ENCODE results near the gene LRRC63. TPM values are rescaled to one million over a fixed set of nuclear protein-coding genes. Genes with fewer than 3 reads are reported as not detected.
"Not testable (repeated sequence)": the region's sequence is repeated elsewhere in the genome, so short reads cannot be mapped to it uniquely, and the experiment has no call there.

Gene LRRC63
- total and polyA plus RNA-seq, 7 donors: 0.03 to 0.04 TPM; not detected in 5

- no peak for TF ChIP-seq CTCF (IDR thresholded peaks at IDR 0.05)
- 74 to 80% (median 79%) methylated on average over 6 of the region's 6 CpGs for WGBS, 3 donors
- ATAC-seq (no peak), DNase-seq (no peak)
- intact Hi-C loops (cut with DNase I): no loop called here
- H3K36me3 ChIP-seq (ENCODE audit: insufficient read depth in 1 of 2, low read depth in 1 of 2): no peaks in the 10 kb centered on the region
- no peaks in the 10 kb centered on the region for H3K27me3 ChIP-seq (ENCODE audit: insufficient read depth in 3 of 3, low read length in 2 of 3)
- no peaks in the 10 kb centered on the region for H3K9me3 ChIP-seq
- no peak overlapping the region for H3K4me3 ChIP-seq
- H3K27ac ChIP-seq: no peak overlapping the region
- no peaks in the 10 kb centered on the region for H3K4me1 ChIP-seq
Measured at GRCh38 chr13:46270416-46270815, 58.7 kb downstream of the LRRC63 start.

- Histone ChIP-seq H3K4me1 (no peaks in the 10 kb centered on the region), H3K9me3 (no peaks in the 10 kb centered on the region), H3K4me3 (no peak overlapping the region), H3K36me3 (ENCODE audit: insufficient read depth in 1 of 2, low read depth in 1 of 2) (no peaks in the 10 kb centered on the region), H3K27me3 (ENCODE audit: insufficient read depth in 3 of 3, low read length in 2 of 3) (no peaks in the 10 kb centered on the region), H3K27ac (no peak overlapping the region)
- ATAC-seq: no peak
- TF ChIP-seq CTCF (IDR thresholded peaks at IDR 0.05): no peak
- DNase-seq: no peak
- intact Hi-C loops (cut with DNase I): no loop called here
- 84 to 96% (median 91%) methylated on average over 3 of the region's 3 CpGs for whole genome bisulfite sequencing, 3 donors
Measured at GRCh38 chr13:46274094-46274698, 62.5 kb downstream of the LRRC63 start.

GRCh38 chr13:46278474-46278873, 66.7 kb downstream of the LRRC63 start:
- ATAC-seq: no peak

GRCh38 chr13:46281779-46282178, 70.1 kb downstream of the LRRC63 start:
- WGBS, 3 donors: 46 to 84% (median 82%) methylated on average over 2 of the region's 2 CpGs
- H3K27ac ChIP-seq: no peak overlapping the region
- no peak overlapping the region for H3K4me3 ChIP-seq
- no peak for ATAC-seq
- intact Hi-C loops (cut with DNase I): no loop called here
- H3K4me1 ChIP-seq: no peaks in the 10 kb centered on the region
- TF ChIP-seq CTCF (IDR thresholded peaks at IDR 0.05): no peak
- H3K9me3 ChIP-seq: no peaks in the 10 kb centered on the region
- no peaks in the 10 kb centered on the region for H3K27me3 ChIP-seq (ENCODE audit: insufficient read depth in 3 of 3, low read length in 2 of 3)
- no peaks in the 10 kb centered on the region for H3K36me3 ChIP-seq (ENCODE audit: insufficient read depth in 1 of 2, low read depth in 1 of 2)
- DNase-seq: no peak

More at GRCh38 chr13:46278474-46278873, 66.7 kb downstream of the LRRC63 start:
- Histone ChIP-seq H3K27me3 (ENCODE audit: insufficient read depth in 3 of 3, low read length in 2 of 3) (no peaks in the 10 kb centered on the region), H3K4me1 (no peaks in the 10 kb centered on the region), H3K9me3 (no peaks in the 10 kb centered on the region), H3K36me3 (ENCODE audit: insufficient read depth in 1 of 2, low read depth in 1 of 2) (no peaks in the 10 kb centered on the region), H3K27ac (no peak overlapping the region), H3K4me3 (no peak overlapping the region)
- WGBS, 3 donors: 31 to 43% (median 34%) methylated on average over 4 of the region's 4 CpGs
- TF ChIP-seq CTCF (IDR thresholded peaks at IDR 0.05): no peak
- no peak for DNase-seq
- intact Hi-C loops (cut with DNase I): no loop called here

GRCh38 chr13:46283912-46284824, 72.4 kb downstream of the LRRC63 start:
- H3K27me3 ChIP-seq (ENCODE audit: insufficient read depth in 3 of 3, low read length in 2 of 3); H3K9me3 ChIP-seq; H3K36me3 ChIP-seq (ENCODE audit: insufficient read depth in 1 of 2, low read depth in 1 of 2); H3K27ac ChIP-seq; H3K4me3 ChIP-seq; intact Hi-C loops (cut with DNase I); H3K4me1 ChIP-seq; DNase-seq; ATAC-seq: not testable (repeated sequence)
- WGBS, 3 donors: 87 to 88% (median 88%) methylated on average over 14 to 16 of the region's 16 CpGs
